COR-L47 (cell line): Measurements from ENCODE around the gene TENM3.

Experiments
- DNase-seq: peaks from one replicate; lab custom pipeline; 2025; lab: John Stamatoyannopoulos, UW

TENM3 gene

GRCh38 chr4:182254026-182254780, 11.0 kb downstream of the TENM3 start:
- no peak for DNase-seq

GRCh38 chr4:182255441-182256190, 12.4 kb downstream of the TENM3 start:
- no peak for DNase-seq

GRCh38 chr4:182257016-182257415, 13.8 kb downstream of the TENM3 start:
- no peak for DNase-seq

- DNase-seq, result no peak
These were observed 14.3 kb downstream of the TENM3 start for GRCh38 chr4:182257503-182257902.

GRCh38 chr4:182258441-182259000, 15.3 kb downstream of the TENM3 start:
- DNase-seq, result no peak

GRCh38 chr4:182261651-182262223, 18.5 kb downstream of the TENM3 start:
- no peak for DNase-seq

- DNase-seq, result no peak
These were observed 20.4 kb downstream of the TENM3 start for GRCh38 chr4:182263562-182263961.

- DNase-seq, result no peak
These were observed 21.0 kb downstream of the TENM3 start for GRCh38 chr4:182264139-182264752.

- DNase-seq, result no peak
These were observed 22.7 kb downstream of the TENM3 start for GRCh38 chr4:182265881-182266280.

GRCh38 chr4:182267048-182267447, 23.8 kb downstream of the TENM3 start:
- no peak for DNase-seq

- no peak for DNase-seq
These were observed 25.8 kb downstream of the TENM3 start for GRCh38 chr4:182268966-182269365.

- DNase-seq, result no peak
These were observed 28.5 kb downstream of the TENM3 start for GRCh38 chr4:182271731-182272130.

- DNase-seq, result no peak
These were observed 28.9 kb downstream of the TENM3 start for GRCh38 chr4:182272151-182272550.

GRCh38 chr4:182273191-182273935, 30.2 kb downstream of the TENM3 start:
- DNase-seq, result no peak

- no peak for DNase-seq
These were observed 33.3 kb downstream of the TENM3 start for GRCh38 chr4:182276210-182277109.

- no peak for DNase-seq
These were observed 34.2 kb downstream of the TENM3 start for GRCh38 chr4:182277377-182277776.

- DNase-seq, result no peak
These were observed 35.5 kb downstream of the TENM3 start for GRCh38 chr4:182278729-182279128.

GRCh38 chr4:182280436-182281111, 37.4 kb downstream of the TENM3 start:
- DNase-seq, result no peak

GRCh38 chr4:182286035-182286434, 42.8 kb downstream of the TENM3 start:
- no peak for DNase-seq

GRCh38 chr4:182286931-182287330, 43.7 kb downstream of the TENM3 start:
- DNase-seq, result no peak
